ENCODE results near the gene CCDC88C.
"Not testable (repeated sequence)": the region's sequence is repeated elsewhere in the genome, so short reads cannot be mapped to it uniquely, and the experiment has no call there.

Gene CCDC88C

DNA sequence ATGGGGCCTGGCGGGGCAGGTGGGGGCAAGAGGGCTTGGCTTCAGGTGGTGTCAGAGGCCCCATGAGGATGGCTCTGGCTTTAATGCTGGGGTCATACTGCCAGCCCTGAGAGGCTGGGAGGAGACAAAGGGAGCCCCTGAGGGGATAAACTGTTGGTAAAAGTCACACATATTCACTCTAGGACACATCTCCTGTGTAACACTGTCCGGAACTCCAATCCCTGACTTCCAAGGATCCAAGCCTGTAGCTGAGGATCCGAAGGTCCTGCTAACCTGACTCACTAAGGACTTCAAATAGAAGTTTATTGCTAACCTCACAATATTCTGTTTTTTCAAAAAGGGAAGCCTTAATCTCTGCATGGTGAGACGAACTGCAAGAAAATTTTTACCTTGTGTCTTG, 134.0 kb downstream of the CCDC88C start:
- no peak for DNase-seq

DNA sequence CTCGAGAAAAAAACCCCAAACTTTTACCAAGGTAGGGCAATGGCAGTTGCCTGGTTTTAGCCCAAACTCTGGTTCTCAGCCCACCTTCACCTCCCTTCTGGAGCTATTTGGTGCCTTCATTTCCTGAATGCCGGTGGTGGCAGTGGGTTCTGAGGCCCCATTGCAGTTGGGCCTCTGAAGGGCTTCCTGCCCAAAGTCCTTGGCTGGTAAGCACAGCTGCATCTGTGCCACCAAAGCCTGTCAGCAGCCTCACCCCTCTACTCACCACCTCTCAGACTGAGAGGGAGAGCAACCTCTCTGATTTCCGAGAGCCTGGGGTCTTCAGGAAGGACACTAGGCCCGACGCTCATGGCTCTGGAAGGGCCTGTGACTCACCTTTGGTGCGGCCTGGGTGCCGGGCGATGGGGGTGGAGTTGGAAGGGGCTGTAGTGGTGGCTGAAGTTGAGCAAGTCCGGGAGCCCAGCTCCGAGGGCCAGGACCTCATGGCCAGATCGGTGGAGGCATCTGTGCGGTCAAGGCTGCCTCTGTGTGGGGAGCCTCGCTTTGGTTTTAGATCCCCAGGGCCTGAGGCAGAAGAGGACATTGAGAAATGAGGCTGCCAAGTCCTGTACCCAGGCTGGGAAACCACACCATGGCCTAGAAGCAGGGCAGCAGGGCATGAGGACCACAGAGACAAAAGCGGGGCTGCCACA, 134.5 kb downstream of the CCDC88C start:
- no peak for DNase-seq

- DNase-seq, result no peak
Observed at GRCh38 chr14:91281346-91281745, 136.3 kb downstream of the CCDC88C start.

- DNase-seq, result no peak
Observed at GRCh38 chr14:91280129-91280528, 137.5 kb downstream of the CCDC88C start.

- DNase-seq, result no peak
Observed at GRCh38 chr14:91279354-91279753, 138.3 kb downstream of the CCDC88C start.

GRCh38 chr14:91278383-91278715, 139.3 kb downstream of the CCDC88C start:
- DNase-seq, result no peak

GRCh38 chr14:91277546-91278382, 139.9 kb downstream of the CCDC88C start:
- DNase-seq, result no peak

- no peak for DNase-seq
Observed at GRCh38 chr14:91274796-91275195, 142.8 kb downstream of the CCDC88C start.

DNA sequence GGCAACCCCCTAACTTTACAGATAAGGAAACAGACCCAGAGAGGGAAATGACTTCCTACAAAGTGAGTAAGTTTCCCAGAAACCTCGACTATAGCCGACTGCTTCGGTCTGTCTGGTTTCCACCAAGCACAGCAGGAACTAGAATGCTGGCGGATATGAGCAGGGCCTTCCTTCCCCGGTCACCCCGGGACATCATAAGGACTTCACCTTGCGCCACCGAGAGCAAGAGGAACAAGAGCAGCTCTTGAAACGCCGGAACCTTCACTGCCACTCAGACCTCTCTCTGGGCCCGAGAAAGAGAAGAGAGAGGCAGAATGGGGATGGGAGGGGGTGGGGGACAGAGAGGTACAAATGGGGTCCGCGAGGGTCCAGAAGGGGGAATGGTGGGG, 143.7 kb downstream of the CCDC88C start:
- DNase-seq, result no peak

- no peak for DNase-seq
Observed at GRCh38 chr14:91273273-91273884, 144.2 kb downstream of the CCDC88C start.

GRCh38 chr14:91272341-91273272, 145.0 kb downstream of the CCDC88C start:
- DNase-seq, result no peak

DNA sequence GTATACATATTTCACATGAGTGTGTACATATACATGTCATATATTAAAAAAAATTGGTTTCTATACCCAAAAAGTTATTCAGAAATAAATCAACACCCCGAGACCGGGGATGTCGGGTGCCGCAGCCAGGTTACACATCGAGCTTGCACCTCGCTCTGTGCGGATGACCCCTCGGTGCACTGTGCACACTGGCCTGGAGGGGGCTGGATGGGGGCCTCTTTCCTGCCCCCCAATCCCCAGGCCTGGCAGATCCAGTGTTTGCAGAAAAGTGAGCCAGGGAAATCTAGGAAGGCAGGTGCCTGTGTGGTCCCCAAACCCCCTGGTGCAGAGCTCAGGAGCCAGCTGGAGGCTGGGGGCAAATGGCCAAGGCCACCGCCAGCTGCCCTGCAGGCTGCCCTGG, 146.0 kb downstream of the CCDC88C start:
- DNase-seq, result no peak

DNA sequence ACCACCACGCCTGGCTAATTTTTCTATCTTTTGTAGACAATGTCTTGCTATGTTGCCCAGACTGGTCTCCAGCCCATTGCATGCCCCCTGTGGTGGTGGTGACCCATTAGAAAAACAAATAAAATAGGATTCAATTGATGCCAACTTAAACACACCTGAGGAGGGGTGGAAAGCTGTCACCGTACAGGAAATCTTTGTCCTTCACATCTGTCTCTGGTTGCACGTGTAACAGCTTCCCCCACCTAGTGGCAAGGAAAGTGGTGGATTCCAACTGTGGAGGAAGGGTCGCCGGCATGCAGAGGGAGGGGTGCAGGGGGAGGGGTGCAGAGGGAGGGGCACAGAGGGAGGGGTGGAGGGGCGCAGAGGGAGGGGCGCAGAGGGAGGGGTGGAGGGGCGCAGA, 147.0 kb downstream of the CCDC88C start:
- no peak for DNase-seq

- no peak for DNase-seq
Observed at GRCh38 chr14:91270188-91270587, 147.4 kb downstream of the CCDC88C start.

DNA sequence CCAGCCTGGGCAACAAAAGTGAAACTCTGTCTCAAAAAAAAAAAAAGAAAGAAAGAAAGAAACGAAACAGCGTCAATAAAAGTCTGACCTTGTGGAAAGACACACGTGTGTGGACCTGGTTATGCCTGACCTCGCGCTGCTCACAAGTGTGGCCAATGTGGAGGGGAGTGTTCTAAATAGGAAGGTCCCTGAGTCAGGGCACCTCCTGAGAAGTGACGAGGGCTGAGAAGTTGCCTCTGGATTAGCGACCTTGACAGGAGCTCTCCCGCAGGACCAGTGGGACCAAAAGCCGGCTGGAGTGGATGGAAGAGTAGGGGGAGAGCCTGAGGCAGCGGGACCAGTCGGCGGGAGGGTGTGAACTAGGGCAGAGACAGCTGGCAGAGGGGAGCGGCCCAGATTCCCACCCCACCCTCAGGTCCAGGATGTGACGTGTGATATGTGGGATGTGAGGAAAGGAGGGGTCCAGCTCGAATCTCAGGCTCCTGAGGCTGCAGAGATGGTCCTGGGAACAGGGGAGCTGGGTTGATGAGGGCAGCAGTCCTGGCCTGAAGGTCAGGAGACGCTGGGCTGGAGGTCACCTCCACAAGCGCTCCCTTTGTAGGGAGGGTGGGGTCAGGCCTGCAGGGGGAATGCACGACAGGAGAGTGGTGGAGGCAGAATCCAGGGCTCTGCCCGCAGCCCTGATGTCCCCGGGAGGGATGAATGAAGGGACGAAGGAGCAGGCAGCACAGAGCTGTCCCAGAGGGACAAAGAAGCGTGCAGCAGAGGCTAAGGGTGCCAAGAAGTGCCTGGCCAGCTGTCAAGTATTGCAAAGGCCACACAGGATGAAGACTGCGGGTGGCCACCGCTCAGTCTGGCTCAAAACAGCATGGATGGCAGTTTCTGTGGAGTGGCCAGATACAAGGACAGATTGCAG, 148.3 kb downstream of the CCDC88C start:
- no peak for DNase-seq

DNA sequence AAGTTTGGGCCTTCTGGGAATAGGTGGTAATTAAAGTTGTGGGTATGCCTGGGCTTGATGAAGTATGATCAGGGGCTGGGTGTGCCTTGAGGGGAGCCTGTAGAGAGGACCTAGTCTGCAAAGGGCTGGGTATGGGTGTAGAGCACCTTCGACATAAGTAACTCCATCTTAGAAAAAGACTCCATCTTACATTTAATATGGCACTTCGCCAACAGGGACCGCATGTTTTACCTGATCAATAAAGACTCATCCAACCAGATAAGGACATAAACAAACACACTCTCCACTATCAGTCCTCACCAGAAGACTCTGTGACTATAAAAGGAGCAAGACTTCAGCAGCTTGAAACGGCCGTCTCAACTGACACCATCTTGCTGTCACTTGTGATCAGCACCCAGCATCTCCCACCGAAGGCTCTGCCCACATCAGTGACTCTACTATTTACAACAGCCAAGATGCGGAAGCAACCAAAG, 149.6 kb downstream of the CCDC88C start:
- DNase-seq, result no peak

GRCh38 chr14:91266276-91266675, 151.3 kb downstream of the CCDC88C start:
- not testable (repeated sequence) for DNase-seq

GRCh38 chr14:91265404-91265803, 152.2 kb downstream of the CCDC88C start:
- no peak for DNase-seq

GRCh38 chr14:91264151-91265150, 153.2 kb downstream of the CCDC88C start:
- DNase-seq, result no peak

- no peak for DNase-seq
Observed at GRCh38 chr14:91263329-91263728, 154.3 kb downstream of the CCDC88C start.

All from activated CD4-positive, alpha-beta T cell treated with anti-CD3 and anti-CD28 coated beads, Interleukin-2, amount 50 U/mL, for 4 hours (primary cell).